ENCODE data around the gene KRT80.

GRCh38 chr12:52180971-52181628, 10.7 kb downstream of the KRT80 start:
- TF ChIP-seq, protein P1, sequence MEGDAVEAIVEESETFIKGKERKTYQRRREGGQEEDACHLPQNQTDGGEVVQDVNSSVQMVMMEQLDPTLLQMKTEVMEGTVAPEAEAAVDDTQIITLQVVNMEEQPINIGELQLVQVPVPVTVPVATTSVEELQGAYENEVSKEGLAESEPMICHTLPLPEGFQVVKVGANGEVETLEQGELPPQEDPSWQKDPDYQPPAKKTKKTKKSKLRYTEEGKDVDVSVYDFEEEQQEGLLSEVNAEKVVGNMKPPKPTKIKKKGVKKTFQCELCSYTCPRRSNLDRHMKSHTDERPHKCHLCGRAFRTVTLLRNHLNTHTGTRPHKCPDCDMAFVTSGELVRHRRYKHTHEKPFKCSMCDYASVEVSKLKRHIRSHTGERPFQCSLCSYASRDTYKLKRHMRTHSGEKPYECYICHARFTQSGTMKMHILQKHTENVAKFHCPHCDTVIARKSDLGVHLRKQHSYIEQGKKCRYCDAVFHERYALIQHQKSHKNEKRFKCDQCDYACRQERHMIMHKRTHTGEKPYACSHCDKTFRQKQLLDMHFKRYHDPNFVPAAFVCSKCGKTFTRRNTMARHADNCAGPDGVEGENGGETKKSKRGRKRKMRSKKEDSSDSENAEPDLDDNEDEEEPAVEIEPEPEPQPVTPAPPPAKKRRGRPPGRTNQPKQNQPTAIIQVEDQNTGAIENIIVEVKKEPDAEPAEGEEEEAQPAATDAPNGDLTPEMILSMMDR (IDR thresholded peaks at IDR 0.05), result no peak
- TF ChIP-seq POLR2AphosphoS5 (IDR thresholded peaks at IDR 0.05; ENCODE audit: insufficient read depth in 1 of 2, low read depth in 1 of 2) (no peak), POLR2A (IDR thresholded peaks at IDR 0.05) (no peak)

Measured in vagina (tissue), 2 donors.